ENCODE data around the gene PARK7.

Gene PARK7

DNA sequence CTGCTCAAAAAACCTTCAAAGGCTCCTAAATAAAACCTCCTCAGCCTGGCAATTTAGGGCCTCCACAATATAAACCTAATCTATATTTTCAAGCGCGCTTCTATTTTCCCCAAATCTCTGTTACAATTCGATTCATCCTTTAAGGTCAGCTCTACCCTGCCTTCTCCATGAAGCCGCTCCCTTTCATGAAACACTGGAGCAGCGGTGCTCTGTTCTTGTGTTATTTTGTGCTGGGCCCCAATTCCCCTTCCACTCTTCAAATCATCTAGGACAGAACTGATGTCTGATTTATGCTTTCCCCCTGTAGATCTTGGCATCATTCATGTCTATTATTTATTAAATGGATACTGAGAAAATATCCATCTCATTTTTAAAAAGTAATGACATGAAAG lies 57.7 kb downstream of the PARK7 start:
- no peak overlapping the region for H3K4me2 ChIP-seq (ENCODE audit: low read length)
- no peak overlapping the region for H3K9ac ChIP-seq (ENCODE audit: low read length)
- TF ChIP-seq, protein P1, sequence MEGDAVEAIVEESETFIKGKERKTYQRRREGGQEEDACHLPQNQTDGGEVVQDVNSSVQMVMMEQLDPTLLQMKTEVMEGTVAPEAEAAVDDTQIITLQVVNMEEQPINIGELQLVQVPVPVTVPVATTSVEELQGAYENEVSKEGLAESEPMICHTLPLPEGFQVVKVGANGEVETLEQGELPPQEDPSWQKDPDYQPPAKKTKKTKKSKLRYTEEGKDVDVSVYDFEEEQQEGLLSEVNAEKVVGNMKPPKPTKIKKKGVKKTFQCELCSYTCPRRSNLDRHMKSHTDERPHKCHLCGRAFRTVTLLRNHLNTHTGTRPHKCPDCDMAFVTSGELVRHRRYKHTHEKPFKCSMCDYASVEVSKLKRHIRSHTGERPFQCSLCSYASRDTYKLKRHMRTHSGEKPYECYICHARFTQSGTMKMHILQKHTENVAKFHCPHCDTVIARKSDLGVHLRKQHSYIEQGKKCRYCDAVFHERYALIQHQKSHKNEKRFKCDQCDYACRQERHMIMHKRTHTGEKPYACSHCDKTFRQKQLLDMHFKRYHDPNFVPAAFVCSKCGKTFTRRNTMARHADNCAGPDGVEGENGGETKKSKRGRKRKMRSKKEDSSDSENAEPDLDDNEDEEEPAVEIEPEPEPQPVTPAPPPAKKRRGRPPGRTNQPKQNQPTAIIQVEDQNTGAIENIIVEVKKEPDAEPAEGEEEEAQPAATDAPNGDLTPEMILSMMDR (IDR thresholded peaks at IDR 0.05; ENCODE audit: low read length): no peak
- no peak for TF ChIP-seq EZH2 (IDR thresholded peaks at IDR 0.05; ENCODE audit: borderline replicate concordance, low read length)
- H3K9me3 ChIP-seq (ENCODE audit: low read length): no peaks in the 10 kb centered on the region
- no peak overlapping the region for H3K27ac ChIP-seq (ENCODE audit: low read depth, low read length, poor library complexity, severe bottlenecking)
- no peak overlapping the region for H3K4me3 ChIP-seq (ENCODE audit: low read depth, low read length, poor library complexity, severe bottlenecking)
- H3K79me2 ChIP-seq (ENCODE audit: insufficient read depth, low read length): no peaks in the 10 kb centered on the region
- H4K20me1 ChIP-seq (ENCODE audit: insufficient read depth, low read length): no peaks in the 10 kb centered on the region
- no peaks in the 10 kb centered on the region for H3F3A ChIP-seq (ENCODE audit: insufficient read depth, low read length)
- H3K27me3 ChIP-seq (ENCODE audit: insufficient read depth, low read length): no peaks in the 10 kb centered on the region
- no peaks in the 10 kb centered on the region for H3K36me3 ChIP-seq (ENCODE audit: insufficient read depth, low read length)
- H3K4me1 ChIP-seq (ENCODE audit: insufficient read depth, low read length, severe bottlenecking): no peaks in the 10 kb centered on the region
- no peaks in the 10 kb centered on the region for H3K9me2 ChIP-seq (ENCODE audit: low read depth, low read length)
- H2AFZ ChIP-seq (ENCODE audit: low read length): no peak overlapping the region

- Histone ChIP-seq H3K4me3 (ENCODE audit: low read depth, low read length, poor library complexity, severe bottlenecking) (no peak overlapping the region), H3K27ac (ENCODE audit: low read depth, low read length, poor library complexity, severe bottlenecking) (no peak overlapping the region), H3K4me2 (ENCODE audit: low read length) (no peak overlapping the region), H3K9me3 (ENCODE audit: low read length) (no peaks in the 10 kb centered on the region), H3K9ac (ENCODE audit: low read length) (no peak overlapping the region), H3K9me2 (ENCODE audit: low read depth, low read length) (no peaks in the 10 kb centered on the region), H4K20me1 (ENCODE audit: insufficient read depth, low read length) (no peaks in the 10 kb centered on the region), H3F3A (ENCODE audit: insufficient read depth, low read length) (no peaks in the 10 kb centered on the region), H3K27me3 (ENCODE audit: insufficient read depth, low read length) (no peaks in the 10 kb centered on the region), H3K4me1 (ENCODE audit: insufficient read depth, low read length, severe bottlenecking) (no peaks in the 10 kb centered on the region), H3K36me3 (ENCODE audit: insufficient read depth, low read length) (no peaks in the 10 kb centered on the region), H3K79me2 (ENCODE audit: insufficient read depth, low read length) (no peaks in the 10 kb centered on the region), H2AFZ (ENCODE audit: low read length) (no peak overlapping the region)
- TF ChIP-seq EZH2 (IDR thresholded peaks at IDR 0.05; ENCODE audit: borderline replicate concordance, low read length): no peak
- TF ChIP-seq, protein P1 (IDR thresholded peaks at IDR 0.05; ENCODE audit: low read length): no peak
Observed at GRCh38 chr1:8020032-8020431, 58.5 kb downstream of the PARK7 start.

- no peaks in the 10 kb centered on the region for H3K36me3 ChIP-seq (ENCODE audit: insufficient read depth, low read length)
- H3K27ac ChIP-seq (ENCODE audit: low read depth, low read length, poor library complexity, severe bottlenecking): no peak overlapping the region
- no peaks in the 10 kb centered on the region for H3K4me1 ChIP-seq (ENCODE audit: insufficient read depth, low read length, severe bottlenecking)
- no peak overlapping the region for H2AFZ ChIP-seq (ENCODE audit: low read length)
- H3F3A ChIP-seq (ENCODE audit: insufficient read depth, low read length): no peaks in the 10 kb centered on the region
- no peaks in the 10 kb centered on the region for H3K9me2 ChIP-seq (ENCODE audit: low read depth, low read length)
- no peaks in the 10 kb centered on the region for H3K9me3 ChIP-seq (ENCODE audit: low read length)
- TF ChIP-seq, protein P1 (IDR thresholded peaks at IDR 0.05; ENCODE audit: low read length): no peak
- no peak for TF ChIP-seq EZH2 (IDR thresholded peaks at IDR 0.05; ENCODE audit: borderline replicate concordance, low read length)
- no peaks in the 10 kb centered on the region for H3K79me2 ChIP-seq (ENCODE audit: insufficient read depth, low read length)
- H3K9ac ChIP-seq (ENCODE audit: low read length): no peak overlapping the region
- no peak overlapping the region for H3K4me2 ChIP-seq (ENCODE audit: low read length)
- H3K4me3 ChIP-seq (ENCODE audit: low read depth, low read length, poor library complexity, severe bottlenecking): no peak overlapping the region
- no peaks in the 10 kb centered on the region for H4K20me1 ChIP-seq (ENCODE audit: insufficient read depth, low read length)
- no peaks in the 10 kb centered on the region for H3K27me3 ChIP-seq (ENCODE audit: insufficient read depth, low read length)
Observed at GRCh38 chr1:8021676-8022266, 60.3 kb downstream of the PARK7 start.
